Gastrocnemius medialis (tissue), 4 donors: ENCODE results near the gene IGFBPL1. TPM values are rescaled to one million over a fixed set of nuclear protein-coding genes. Genes with fewer than 3 reads are reported as not detected.

Experiments
- ATAC-seq, 2 donors: fragments of 150-250 bp; one replicate each; pipeline ENCODE4 v1.9.1; 2016
- DNase-seq, 2 donors: peaks; one replicate each; pipeline ENCODE4 v3.0.0-alpha.2; 2019
- H3K27ac ChIP-seq, 4 donors: fragments of 200-600 bp; sonication (generic); 1 replicate in 1 of 4; 2 replicates in 3 of 4; pipeline ENCODE4 v1.5.1; 2016 to 2018; ENCODE audit warnings: mild to moderate bottlenecking in 2 of 4, moderate library complexity in 1 of 4
- H3K27me3 ChIP-seq, 3 donors: fragments of 200-600 bp; sonication (generic) in 2 of 3; 1 replicate in 1 of 3; 2 replicates in 2 of 3; pipeline versions ENCODE4 v1.5.1 to v1.6.0; 2016 to 2019; ENCODE audit warnings: mild to moderate bottlenecking in 1 of 3, moderate library complexity in 1 of 3
- H3K36me3 ChIP-seq, 2 donors: fragments of 200-600 bp; sonication (generic) in 1 of 2; one replicate each; pipeline ENCODE4 v1.5.1; 2017 to 2018
- H3K4me1 ChIP-seq, 2 donors: fragments of 200-600 bp; sonication (generic) in 1 of 2; one replicate each; pipeline ENCODE4 v1.5.1; 2016 to 2017; ENCODE audit warnings: mild to moderate bottlenecking in 2 of 2
- H3K4me3 ChIP-seq, 4 donors: fragments of 200-600 bp; sonication (generic) in 3 of 4; 1 replicate in 1 of 4; 2 replicates in 3 of 4; pipeline ENCODE4 v1.5.1; 2016 to 2019; ENCODE audit warnings: mild to moderate bottlenecking in 2 of 4
- H3K9me3 ChIP-seq, 3 donors: fragments of 200-600 bp; sonication (generic) in 2 of 3; 1 replicate in 1 of 3; 2 replicates in 2 of 3; pipeline ENCODE4 v1.5.1; 2016 to 2019
- POLR2A ChIP-seq, 2 donors: fragments of 450-650 bp; IDR thresholded peaks; one replicate each; pipeline ENCODE4 v1.6.1; 2017; ENCODE audit warnings: antibody characterized with exemption in 2 of 2, mild to moderate bottlenecking in 2 of 2, moderate library complexity in 2 of 2
- in situ Hi-C, 4 donors: fragments of 200-750 bp; cut with MboI; loops; one replicate each; pipeline versions ENCODE4 v1.15.0 to v1.8.0; 2017; ENCODE audit warnings: low sequenced_read_pairs in 4 of 4
- intact Hi-C: fragments of 100-400 bp; cut with DNase I; formaldehyde crosslinking; loops from one replicate; pipeline ENCODE4 v1.15.1; 2023; ENCODE audit warnings: low total_unique reads
- total RNA-seq, 4 donors: library from RNA; depleted of rRNA; stranded (reverse); fragments of >200 nt; gene quantifications; one replicate each; pipeline versions ENCODE4 v1.1.0 to v1.2.3, GENCODE V29; 2016
- TF ChIP-seq, protein P1 (sequence below), 5 experiments: fragments of 450-650 bp in 3 of 5; fragments of 200-600 bp in 2 of 5; sonication (generic) in 2 of 5; IDR thresholded peaks in 4 of 5; conservative IDR thresholded peaks in 1 of 5; 1 replicate in 4 of 5; 2 replicates in 1 of 5; pipeline ENCODE4 v1.5.1; 2016 to 2019; ENCODE audit warnings: antibody characterized with exemption in 5 of 5, mild to moderate bottlenecking in 3 of 5, moderate library complexity in 3 of 5

The IGFBPL1 gene
- total RNA-seq, 4 donors from 2014 or later = not detected

- no peak for ATAC-seq
- in situ Hi-C loops = loop anchor here in 1 of 4 donors (25.0 kb wide), 1 partner anchor 659 kb away; the partner anchor contains the start of gene TRMT10B
Measured at GRCh38 chr9:38421498-38422211, 2.6 kb downstream of the IGFBPL1 start.

GRCh38 chr9:38419181-38419580, 5.1 kb downstream of the IGFBPL1 start:
- no peak for ATAC-seq
- H3K27me3 ChIP-seq = peaks cover 5 to 26% (median 21%) of the 10 kb centered on the region in 3 donors
- in situ Hi-C loops = loop anchor here in 2 of 4 donors (10.0 to 25.0 kb wide), 2 partner anchors 64 to 657 kb away; partner anchors contain the start of gene TRMT10B (in 1 of the 2)

More at GRCh38 chr9:38421498-38422211, 2.6 kb downstream of the IGFBPL1 start:
- TF ChIP-seq, protein P1, sequence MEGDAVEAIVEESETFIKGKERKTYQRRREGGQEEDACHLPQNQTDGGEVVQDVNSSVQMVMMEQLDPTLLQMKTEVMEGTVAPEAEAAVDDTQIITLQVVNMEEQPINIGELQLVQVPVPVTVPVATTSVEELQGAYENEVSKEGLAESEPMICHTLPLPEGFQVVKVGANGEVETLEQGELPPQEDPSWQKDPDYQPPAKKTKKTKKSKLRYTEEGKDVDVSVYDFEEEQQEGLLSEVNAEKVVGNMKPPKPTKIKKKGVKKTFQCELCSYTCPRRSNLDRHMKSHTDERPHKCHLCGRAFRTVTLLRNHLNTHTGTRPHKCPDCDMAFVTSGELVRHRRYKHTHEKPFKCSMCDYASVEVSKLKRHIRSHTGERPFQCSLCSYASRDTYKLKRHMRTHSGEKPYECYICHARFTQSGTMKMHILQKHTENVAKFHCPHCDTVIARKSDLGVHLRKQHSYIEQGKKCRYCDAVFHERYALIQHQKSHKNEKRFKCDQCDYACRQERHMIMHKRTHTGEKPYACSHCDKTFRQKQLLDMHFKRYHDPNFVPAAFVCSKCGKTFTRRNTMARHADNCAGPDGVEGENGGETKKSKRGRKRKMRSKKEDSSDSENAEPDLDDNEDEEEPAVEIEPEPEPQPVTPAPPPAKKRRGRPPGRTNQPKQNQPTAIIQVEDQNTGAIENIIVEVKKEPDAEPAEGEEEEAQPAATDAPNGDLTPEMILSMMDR (IDR thresholded peaks at IDR 0.05 in 4 of 5, conservative IDR thresholded peaks at IDR 0.05 in 1 of 5) = no peak
- TF ChIP-seq POLR2A (IDR thresholded peaks at IDR 0.05) = no peak
- no peak overlapping the region for H3K4me3 ChIP-seq
- DNase-seq = no peak
- H3K36me3 ChIP-seq = no peaks in the 10 kb centered on the region
- no peak overlapping the region for H3K27ac ChIP-seq
- H3K4me1 ChIP-seq = no peaks in the 10 kb centered on the region
- H3K9me3 ChIP-seq = no peaks in the 10 kb centered on the region
- H3K27me3 ChIP-seq = peaks cover 13 to 31% (median 25%) of the 10 kb centered on the region in 3 donors
- intact Hi-C loops = no loop called here

DNA sequence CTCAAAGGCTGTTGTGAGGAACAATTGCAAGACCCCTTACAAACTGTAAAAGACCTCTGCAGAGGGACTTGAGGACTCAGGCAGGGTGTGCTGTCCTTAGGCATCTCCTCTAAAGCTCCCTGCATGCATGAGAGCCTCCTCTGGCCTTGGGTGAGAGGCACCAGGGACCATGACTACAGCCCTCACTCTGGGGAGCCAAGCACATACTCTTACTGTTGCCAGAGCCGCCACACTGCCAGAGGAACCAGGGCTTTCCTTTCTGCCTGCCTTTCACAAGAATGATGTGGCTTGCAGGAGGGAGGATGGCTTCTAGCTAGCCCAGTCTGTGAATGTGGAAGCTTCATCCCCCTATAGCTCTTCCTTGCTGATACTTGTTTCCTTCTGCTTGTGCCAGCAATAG, 5.9 kb downstream of the IGFBPL1 start:
- in situ Hi-C loops = loop anchor here in 2 of 4 donors (10.0 to 25.0 kb wide), 2 partner anchors 64 to 656 kb away; partner anchors contain the start of gene TRMT10B (in 1 of the 2)
- ATAC-seq (no peak), DNase-seq (no peak)
- intact Hi-C loops = no loop called here
- Histone ChIP-seq H3K36me3 (no peaks in the 10 kb centered on the region), H3K27ac (no peak overlapping the region), H3K9me3 (no peaks in the 10 kb centered on the region), H3K4me3 (no peak overlapping the region), H3K4me1 (no peaks in the 10 kb centered on the region), H3K27me3 (peaks cover 5 to 23% (median 19%) of the 10 kb centered on the region in 3 donors)
- no peak for TF ChIP-seq POLR2A (IDR thresholded peaks at IDR 0.05)
- TF ChIP-seq, protein P1 (IDR thresholded peaks at IDR 0.05 in 4 of 5, conservative IDR thresholded peaks at IDR 0.05 in 1 of 5) = no peak

More at GRCh38 chr9:38419181-38419580, 5.1 kb downstream of the IGFBPL1 start:
- H3K9me3 ChIP-seq = no peaks in the 10 kb centered on the region
- H3K36me3 ChIP-seq = no peaks in the 10 kb centered on the region
- intact Hi-C loops = no loop called here
- no peak overlapping the region for H3K27ac ChIP-seq
- no peaks in the 10 kb centered on the region for H3K4me1 ChIP-seq
- DNase-seq = no peak
- no peak for TF ChIP-seq POLR2A (IDR thresholded peaks at IDR 0.05)
- TF ChIP-seq, protein P1 (IDR thresholded peaks at IDR 0.05 in 4 of 5, conservative IDR thresholded peaks at IDR 0.05 in 1 of 5) = no peak
- no peak overlapping the region for H3K4me3 ChIP-seq

- no peaks in the 10 kb centered on the region for H3K4me1 ChIP-seq
- no peak overlapping the region for H3K27ac ChIP-seq
- in situ Hi-C loops (loop anchor here in 2 of 4 donors (10.0 to 25.0 kb wide), 2 partner anchors 62 to 655 kb away; partner anchors contain the start of gene TRMT10B (in 1 of the 2)), intact Hi-C loops (no loop called here)
- H3K4me3 ChIP-seq = no peak overlapping the region
- TF ChIP-seq POLR2A (IDR thresholded peaks at IDR 0.05) = no peak
- TF ChIP-seq, protein P1 (IDR thresholded peaks at IDR 0.05 in 4 of 5, conservative IDR thresholded peaks at IDR 0.05 in 1 of 5) = peak in 1 of 5 experiments; percentile 33
- H3K9me3 ChIP-seq = no peaks in the 10 kb centered on the region
- DNase-seq = no peak
- no peaks in the 10 kb centered on the region for H3K36me3 ChIP-seq
- peaks cover 11 to 18% (median 13%) of the 10 kb centered on the region in 3 donors for H3K27me3 ChIP-seq
- ATAC-seq = no peak
Measured at GRCh38 chr9:38417003-38417945, 7.0 kb downstream of the IGFBPL1 start.
